WTC11 (cell line): Measurements from ENCODE around the gene PCDHGA1. TPM values are rescaled to one million over a fixed set of nuclear protein-coding genes. Genes with fewer than 3 reads are reported as not detected.

Experiments
- ATAC-seq: fragments of 200-7000 bp; cut with Tn5 transposase; 2 replicates; pipeline ENCODE4 v1.10.0; 2021; ENCODE audit warnings: mild to moderate bottlenecking, moderate library complexity
- Bru-seq: library from RNA; stranded (reverse); fragments of 400-500 nt; gene quantifications from one replicate; lab custom pipeline; 2021; lab: Mats Ljungman, UMichigan
- CTCF ChIA-PET: fragments of 300-600 bp; sonication (Branson Sonifier 250); formaldehyde crosslinking; loops from one replicate; lab custom pipeline; 2021; ENCODE audit warnings: antibody characterized with exemption; lab: Charles Lee
- POLR2A ChIA-PET: fragments of 350-600 bp; sonication (Branson Sonifier 250); formaldehyde crosslinking; loops from one replicate; lab custom pipeline; 2021; ENCODE audit warnings: antibody characterized with exemption; lab: Charles Lee
- DNase-seq: peaks from one replicate; pipeline ENCODE4 v3.0.0; 2021; ENCODE audit warnings: low spot score
- H3K27ac Mint-ChIP-seq: 2 replicates; pipeline ENCODE4 v1.8.0; 2021; ENCODE audit warnings: mixed read lengths
- H3K27me3 Mint-ChIP-seq: 2 replicates; pipeline ENCODE4 v1.8.0; 2021; ENCODE audit warnings: low read depth, mild to moderate bottlenecking, moderate library complexity, mixed read lengths
- H3K36me3 Mint-ChIP-seq: 2 replicates; pipeline ENCODE4 v1.8.0; 2021; ENCODE audit warnings: mixed read lengths
- H3K4me1 Mint-ChIP-seq: 2 replicates; pipeline ENCODE4 v1.8.0; 2022; ENCODE audit warnings: mixed read lengths
- H3K4me3 Mint-ChIP-seq: 2 replicates; pipeline ENCODE4 v1.8.0; 2021; ENCODE audit warnings: mild to moderate bottlenecking, moderate library complexity, mixed read lengths
- H3K9me3 Mint-ChIP-seq: 2 replicates; pipeline ENCODE4 v1.8.0; 2021; ENCODE audit warnings: mixed read lengths
- CTCF ChIP-seq: fragments of 200-600 bp; IDR thresholded peaks from 2 replicates; pipeline ENCODE4 v1.8.0; 2022; ENCODE audit warnings: antibody characterized with exemption
- E2F4 ChIP-seq: sonication (generic); formaldehyde crosslinking; IDR thresholded peaks from 2 replicates; pipeline ENCODE4 v1.8.1; 2022; ENCODE audit warnings: low read depth, mild to moderate bottlenecking, moderate library complexity, missing genetic modification reagents, borderline replicate concordance
- ELF4 ChIP-seq: sonication (generic); formaldehyde crosslinking; IDR thresholded peaks from 2 replicates; pipeline ENCODE4 v1.8.1; 2022; ENCODE audit warnings: low read depth, mild to moderate bottlenecking, moderate library complexity, missing genetic modification reagents
- EMX1 ChIP-seq: fragments of 250-450 bp; sonication (Bioruptor Pico); IDR thresholded peaks from 2 replicates; pipeline ENCODE4 v1.8.0; 2021; ENCODE audit warnings: mild to moderate bottlenecking
- FOXK1 ChIP-seq: sonication (generic); formaldehyde crosslinking; IDR thresholded peaks from 2 replicates; pipeline ENCODE4 v1.8.0; 2022; ENCODE audit warnings: mild to moderate bottlenecking, moderate library complexity, missing genetic modification reagents
- GABPB1 ChIP-seq: sonication (generic); formaldehyde crosslinking; IDR thresholded peaks from 2 replicates; pipeline ENCODE4 v1.8.1; 2023; ENCODE audit warnings: mild to moderate bottlenecking, missing genetic modification reagents
- MLX ChIP-seq: sonication (generic); formaldehyde crosslinking; IDR thresholded peaks from 2 replicates; pipeline ENCODE4 v1.8.1; 2023; ENCODE audit warnings: mild to moderate bottlenecking, missing genetic modification reagents, moderate library complexity
- NFE2L1 ChIP-seq: sonication (generic); formaldehyde crosslinking; IDR thresholded peaks from 2 replicates; pipeline ENCODE4 v1.8.1; 2023; ENCODE audit warnings: missing genetic modification reagents
- PRDM15 ChIP-seq: sonication (generic); formaldehyde crosslinking; IDR thresholded peaks from 2 replicates; pipeline ENCODE4 v1.8.0; 2022; ENCODE audit warnings: missing genetic modification reagents
- SMAD3 ChIP-seq: sonication (generic); formaldehyde crosslinking; IDR thresholded peaks from 2 replicates; pipeline ENCODE4 v1.8.0; 2022; ENCODE audit warnings: missing genetic modification reagents, mild to moderate bottlenecking, borderline replicate concordance
- USF1 ChIP-seq: sonication (generic); formaldehyde crosslinking; IDR thresholded peaks from 2 replicates; pipeline ENCODE4 v1.8.0; 2022; ENCODE audit warnings: mild to moderate bottlenecking, missing genetic modification reagents
- USF2 ChIP-seq: sonication (generic); formaldehyde crosslinking; IDR thresholded peaks from 2 replicates; pipeline ENCODE4 v1.8.1; 2023; ENCODE audit warnings: mild to moderate bottlenecking, missing genetic modification reagents, moderate library complexity
- ZBTB21 ChIP-seq: sonication (generic); formaldehyde crosslinking; IDR thresholded peaks from 2 replicates; pipeline ENCODE4 v1.8.1; 2023; ENCODE audit warnings: mild to moderate bottlenecking, missing genetic modification reagents, borderline replicate concordance
- ZNF425 ChIP-seq: fragments of 250-450 bp; sonication (Bioruptor Pico); conservative IDR thresholded peaks from 2 replicates; pipeline ENCODE4 v1.9.0; 2021; ENCODE audit warnings: mild to moderate bottlenecking
- ZNF512 ChIP-seq: sonication (generic); formaldehyde crosslinking; IDR thresholded peaks from 2 replicates; pipeline ENCODE4 v1.8.1; 2022; ENCODE audit warnings: missing genetic modification reagents, borderline replicate concordance
- long read RNA-seq, 3 experiments: library from RNA in 1 of 3; library from capped mRNA in 1 of 3; library from polyadenylated mRNA in 1 of 3; unstranded in 2 of 3; stranded (forward) in 1 of 3; transcript quantifications; one replicate each; pipeline ENCODE4 v2.0.0, GENCODE V29; 2021
- total RNA-seq: library from RNA; stranded (reverse); gene quantifications from 3 replicates; pipeline ENCODE4 v1.2.3, GENCODE V29; 2021

Gene PCDHGA1
- total RNA-seq: 1.1 to 1.5 TPM (median 1.2 TPM) in 3 replicates
- Bru-seq, nascent RNA: percentile 54 among the genes with signal in this experiment
- long read RNA-seq, experiment 1: 0 reads
- long read RNA-seq, experiment 2: 0 reads
- long read RNA-seq, experiment 3: 0 reads

- H3K4me3 Mint-ChIP-seq: no peak within 1 kb of the TSS
- POLR2A ChIA-PET: interaction anchor here (1.0 kb wide), 1 partner anchor 10 kb away, joined by 4 read pairs; the partner anchor contains the start of gene TAF7
Measured at GRCh38 chr5:141330299-141331080, at the start of gene PCDHGA1. PCDHGA1 (plus strand) TSS chr5:141330514.

GRCh38 chr5:141298376-141298775 is 31.9 kb upstream of the PCDHGA1 start:
- DNase-seq: no peak
- ChIA-PET CTCF (interaction anchor here (1.0 kb wide), 1 partner anchor 75 kb away, joined by 3 read pairs; the partner anchor contains the start of gene PCDHB14), POLR2A (no interaction called here)
- Mint-ChIP-seq H3K4me3 (no peak overlapping the region), H3K27ac (no peak overlapping the region), H3K27me3 (no peaks in the 10 kb centered on the region), H3K9me3 (peaks cover 3% of the 10 kb centered on the region; the same call in 1 of the 2 replicates), H3K4me1 (no peaks in the 10 kb centered on the region), H3K36me3 (no peaks in the 10 kb centered on the region)
- ATAC-seq: no peak
- TF ChIP-seq ZNF425 (CRISPR knock-in tag) (no peak), ZNF512 (CRISPR knock-in tag) (no peak), ZBTB21 (no peak)

More at GRCh38 chr5:141330299-141331080, at the start of gene PCDHGA1:
- DNase-seq (peak; percentile 56), ATAC-seq (peak; percentile 62)
- CTCF ChIA-PET: interaction anchor here (0.6 to 3.2 kb wide), 34 partner anchors 9 to 233 kb away, joined by 3 to 46 read pairs (median 4); partner anchors contain the start of genes PCDHB10, PCDHB11, PCDHB12 and PCDHB14
- Mint-ChIP-seq H3K36me3 (peaks cover 28% of the 10 kb centered on the region), H3K27me3 (peaks cover 12% of the 10 kb centered on the region), H3K4me1 (peaks cover 7% of the 10 kb centered on the region), H3K9me3 (peaks cover 68% of the 10 kb centered on the region), H3K27ac (no peak within 1 kb of the TSS)
- TF ChIP-seq FOXK1 (CRISPR knock-in tag): no peak
- no peak for TF ChIP-seq USF1 (CRISPR knock-in tag)
- peak; percentile 33; the same call in 1 of the 2 replicates for TF ChIP-seq CTCF
- TF ChIP-seq, all 79 proteins: peak for 1

- ChIA-PET POLR2A (interaction anchor here (0.7 kb wide), 1 partner anchor 121 kb away, joined by 3 read pairs; no protein-coding TSS in a partner anchor), CTCF (interaction anchor here (0.7 kb wide), 1 partner anchor 80 kb away, joined by 3 read pairs; the partner anchor contains the start of gene PCDHB14)
- ATAC-seq: no peak
- TF ChIP-seq EMX1 (CRISPR knock-in tag): no peak
- no peak for TF ChIP-seq MLX (CRISPR knock-in tag)
- TF ChIP-seq FOXK1 (CRISPR knock-in tag): no peak
- no peak for TF ChIP-seq SMAD3 (CRISPR knock-in tag)
- no peak for TF ChIP-seq NFE2L1 (CRISPR knock-in tag)
- no peak for TF ChIP-seq PRDM15 (CRISPR knock-in tag)
- no peak for TF ChIP-seq GABPB1
- no peak for TF ChIP-seq USF2 (CRISPR knock-in tag)
- no peak for TF ChIP-seq ELF4 (CRISPR knock-in tag)
- no peak for TF ChIP-seq E2F4 (CRISPR knock-in tag)
- H3K9me3 Mint-ChIP-seq: peaks cover 8% of the 10 kb centered on the region
- H3K27me3 Mint-ChIP-seq: no peaks in the 10 kb centered on the region
- no peak for DNase-seq
- no peak within 1 kb of the TSS for H3K4me3 Mint-ChIP-seq
- no peaks in the 10 kb centered on the region for H3K4me1 Mint-ChIP-seq
- H3K27ac Mint-ChIP-seq: no peak within 1 kb of the TSS
- H3K36me3 Mint-ChIP-seq: no peaks in the 10 kb centered on the region; the same call in 1 of the 2 replicates
Measured at GRCh38 chr5:141303756-141304155, 26.6 kb upstream of the PCDHGA1 start, which contains the start of gene SLC25A2. SLC25A2 (minus strand) TSS chr5:141304049; CDS start chr5:141303865, 184 bp downstream.
